Kasumi-1 (cell line): ENCODE results near the gene ADISSP.
"Not testable (repeated sequence)": the region's sequence is repeated elsewhere in the genome, so short reads cannot be mapped to it uniquely, and the experiment has no call there.

ENCODE experiments used
- DNase-seq, 2 experiments: peaks; one replicate each; lab custom pipeline; 2025; lab: John Stamatoyannopoulos, UW

The ADISSP gene

DNA sequence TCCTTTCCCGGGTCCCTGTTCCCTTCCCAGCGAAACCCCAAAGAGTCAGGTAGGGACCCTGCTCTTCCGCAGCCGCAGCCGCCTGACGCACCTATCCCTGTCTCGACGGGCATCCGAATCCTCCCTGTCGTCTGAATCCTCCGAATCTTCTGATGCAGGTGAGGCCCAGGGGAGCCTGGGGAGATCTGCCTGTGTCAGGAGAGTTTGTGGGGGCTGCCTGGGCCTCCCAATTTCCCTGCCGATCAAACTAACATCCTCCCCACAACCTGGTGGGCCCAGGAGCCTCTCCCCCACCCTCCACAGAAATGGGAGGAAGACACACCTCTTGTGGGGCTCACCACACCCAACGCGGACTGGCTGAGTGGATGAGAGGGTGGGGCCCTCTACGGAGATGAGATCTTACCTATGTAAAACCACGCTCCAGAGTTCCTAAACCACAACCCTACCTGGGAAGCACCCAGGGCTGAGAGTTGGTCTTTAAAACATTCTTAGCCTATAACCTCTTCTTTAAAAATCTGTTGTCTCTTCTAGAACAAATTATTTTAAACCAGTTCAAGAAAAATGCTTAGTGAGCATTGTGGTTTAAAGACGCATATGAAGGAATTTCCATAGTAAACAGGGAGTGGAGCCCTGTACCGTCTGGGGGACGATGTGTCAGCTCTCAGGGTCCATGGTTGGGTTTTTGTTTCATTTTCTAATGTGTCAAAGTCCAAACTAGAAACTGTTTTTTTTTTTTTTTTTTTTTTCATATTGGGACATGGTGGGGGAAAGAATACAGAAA lies 30.2 kb upstream of the ADISSP start:
- DNase-seq, result no peak

DNA sequence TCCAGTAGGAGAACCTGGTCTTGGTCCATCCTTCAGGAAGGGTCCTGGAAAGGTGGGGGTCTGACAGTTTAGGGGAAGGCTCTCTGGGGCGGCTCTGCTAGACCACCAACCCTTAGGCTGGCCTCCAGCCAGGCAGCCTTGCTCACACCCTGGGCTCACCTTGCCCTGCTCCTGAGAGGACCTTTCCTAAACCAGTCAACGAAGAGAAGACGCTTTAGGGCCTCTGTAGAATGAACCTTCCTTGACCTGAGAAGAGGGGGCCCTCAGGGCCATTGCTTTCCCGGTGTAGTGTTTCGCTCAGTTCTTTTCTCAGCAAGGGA lies 29.6 kb upstream of the ADISSP start:
- DNase-seq, result no peak

DNA sequence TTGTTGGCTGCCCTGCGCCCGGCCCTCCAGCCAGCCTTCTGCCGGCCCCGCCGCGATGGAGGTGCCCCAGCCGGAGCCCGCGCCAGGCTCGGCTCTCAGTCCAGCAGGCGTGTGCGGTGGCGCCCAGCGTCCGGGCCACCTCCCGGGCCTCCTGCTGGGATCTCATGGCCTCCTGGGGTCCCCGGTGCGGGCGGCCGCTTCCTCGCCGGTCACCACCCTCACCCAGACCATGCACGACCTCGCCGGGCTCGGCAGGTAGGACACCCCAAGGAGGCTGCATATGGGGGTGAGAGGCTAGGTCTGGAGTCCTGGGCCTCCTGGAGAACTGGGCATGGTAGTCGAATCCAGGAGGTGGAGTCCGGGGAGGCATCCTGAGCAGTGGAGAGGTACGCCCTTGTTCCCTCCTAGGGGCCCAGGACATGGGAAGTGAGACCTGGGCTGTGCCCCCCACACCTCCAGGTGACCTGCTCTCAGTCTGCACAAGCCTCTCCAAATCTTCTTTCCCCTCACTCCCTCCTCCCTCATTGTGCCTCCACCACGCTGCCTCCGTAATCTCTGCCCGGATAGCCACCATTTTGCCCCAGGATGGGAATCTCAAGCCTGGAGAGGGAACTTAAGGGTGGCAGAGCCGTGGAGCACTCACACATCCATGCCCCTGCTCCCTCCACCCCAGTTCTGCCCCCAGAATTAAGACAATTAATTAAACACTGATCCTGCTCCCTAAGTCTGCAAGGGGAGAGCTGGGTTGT lies 29.1 kb upstream of the ADISSP start:
- DNase-seq, result no peak

DNA sequence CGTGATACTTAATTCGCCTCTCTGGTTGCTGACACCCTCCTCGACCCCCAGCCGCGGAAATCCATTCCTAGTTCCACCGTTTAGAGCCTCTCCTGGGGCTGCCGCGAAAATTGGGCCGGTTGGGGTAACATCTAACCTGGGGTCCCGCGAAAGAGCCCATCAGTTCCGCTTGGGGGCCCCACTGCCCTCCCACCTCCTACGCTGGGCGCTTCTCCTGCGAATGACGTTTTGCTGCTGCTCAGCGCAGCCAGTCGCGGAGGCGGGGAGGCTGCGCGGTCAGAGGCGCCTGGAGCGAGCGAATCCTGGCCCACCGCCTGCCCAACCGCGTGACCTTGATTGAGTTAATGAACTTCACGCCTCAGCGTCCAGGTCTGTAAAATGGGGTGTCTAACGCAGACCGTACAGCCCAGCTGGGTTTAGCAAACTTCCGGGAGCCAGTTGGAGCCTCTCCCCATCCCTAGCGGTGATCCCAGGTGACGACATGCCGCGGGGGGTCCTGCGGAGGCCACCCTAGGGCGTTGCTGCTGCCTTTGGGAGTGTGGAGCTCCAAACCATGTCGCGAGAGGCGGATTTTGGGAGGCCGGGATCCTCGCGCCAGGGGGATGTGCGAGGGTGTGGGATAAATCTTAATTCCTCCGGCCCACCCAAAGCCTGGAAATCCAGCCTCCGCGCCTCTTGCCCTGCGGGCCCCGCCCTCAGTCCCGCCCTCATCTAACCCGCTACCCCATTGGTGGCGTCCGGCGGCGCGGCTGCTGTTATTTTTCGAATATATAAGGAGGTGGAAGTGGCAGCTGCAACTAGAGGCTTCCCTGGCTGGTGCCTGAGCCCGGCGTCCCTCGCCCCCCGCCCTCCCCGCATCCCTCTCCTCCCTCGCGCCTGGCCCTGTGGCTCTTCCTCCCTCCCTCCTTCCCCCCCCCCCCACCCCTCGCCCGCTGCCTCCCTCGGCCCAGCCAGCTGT lies 28.2 kb upstream of the ADISSP start, which contains the start of gene CDC25B:
Gene CDC25B, plus strand, starts transcription at position 800 of the 958 bp plus-strand sequence. CDS start 222 bp downstream, outside the sequence.
- DNase-seq, result peak; percentile 91 to 92

DNA sequence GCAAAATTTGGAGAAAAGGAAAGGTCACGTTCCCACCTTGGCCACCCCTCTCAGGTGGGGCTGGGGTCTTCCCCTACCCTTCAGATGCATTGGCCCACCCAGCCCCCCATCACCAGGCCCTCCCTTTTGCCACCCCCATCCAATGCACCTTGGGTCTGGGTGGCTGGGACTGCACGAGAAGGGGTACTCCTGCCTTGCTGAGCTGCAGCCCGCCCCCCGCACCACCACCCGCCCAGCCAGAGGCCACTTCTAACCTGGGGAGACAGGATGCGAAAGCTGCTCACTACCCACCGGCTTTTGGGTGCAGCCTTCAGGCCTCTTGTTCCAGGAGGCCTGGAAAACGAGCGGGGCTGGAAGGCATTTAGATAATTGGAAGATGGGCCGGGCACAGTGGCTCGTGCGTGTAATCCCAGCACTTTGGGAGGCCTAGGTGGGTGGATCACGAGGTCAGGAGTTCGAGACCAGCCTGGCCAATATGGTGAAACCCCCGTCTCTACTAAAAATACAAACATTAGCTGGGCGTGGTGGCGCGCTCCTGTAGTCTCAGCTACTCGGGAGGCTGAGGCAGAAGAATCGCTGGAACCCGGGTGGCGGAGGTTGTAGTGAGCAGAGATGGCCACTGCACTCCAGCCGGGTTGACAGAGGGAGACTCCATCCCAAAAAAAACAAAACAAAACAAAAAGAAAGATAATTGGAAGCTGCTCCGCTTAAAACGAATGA lies 27.3 kb upstream of the ADISSP start:
- DNase-seq, result no peak

- DNase-seq, result not testable (repeated sequence)
Observed at GRCh38 chr20:3794168-3794567, 26.6 kb upstream of the ADISSP start.

- DNase-seq, result not testable (repeated sequence)
Observed at GRCh38 chr20:3789201-3789600, 21.6 kb upstream of the ADISSP start.

GRCh38 chr20:3788685-3789155 lies 21.2 kb upstream of the ADISSP start:
- DNase-seq, result no peak

GRCh38 chr20:3787324-3788014 lies 19.9 kb upstream of the ADISSP start:
- no peak for DNase-seq

- DNase-seq, result peak; percentile 70 to 72
Observed at GRCh38 chr20:3786665-3787323, 19.2 kb upstream of the ADISSP start, which contains the start of gene CENPB. Gene CENPB, minus strand, starts transcription at chr20:3786740. Its CDS starts 257 bp downstream, at chr20:3786483.

DNA sequence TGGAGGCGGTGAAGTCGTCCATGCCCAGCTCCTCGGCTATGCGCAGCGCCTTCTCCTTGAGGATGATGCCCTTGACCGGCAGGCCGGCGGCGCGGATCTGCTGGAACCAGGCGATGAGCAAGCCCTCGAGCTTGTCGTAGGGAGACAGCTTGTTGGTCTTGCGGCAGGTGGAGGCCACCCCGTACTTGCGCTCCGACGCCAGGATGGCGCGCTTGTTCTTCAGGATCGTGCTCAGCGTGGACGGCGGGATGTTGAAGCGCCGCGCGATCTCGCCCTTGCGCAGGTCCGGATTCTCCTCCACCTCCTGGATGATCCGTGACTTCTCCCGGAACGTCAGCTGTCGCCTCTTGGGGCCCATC lies 18.6 kb upstream of the ADISSP start:
- peak; percentile 21 to 42 for DNase-seq

- no peak for DNase-seq
Observed at GRCh38 chr20:3785240-3786125, 17.9 kb upstream of the ADISSP start.

- DNase-seq, result no peak
Observed at GRCh38 chr20:3784863-3785239, 17.3 kb upstream of the ADISSP start.

DNA sequence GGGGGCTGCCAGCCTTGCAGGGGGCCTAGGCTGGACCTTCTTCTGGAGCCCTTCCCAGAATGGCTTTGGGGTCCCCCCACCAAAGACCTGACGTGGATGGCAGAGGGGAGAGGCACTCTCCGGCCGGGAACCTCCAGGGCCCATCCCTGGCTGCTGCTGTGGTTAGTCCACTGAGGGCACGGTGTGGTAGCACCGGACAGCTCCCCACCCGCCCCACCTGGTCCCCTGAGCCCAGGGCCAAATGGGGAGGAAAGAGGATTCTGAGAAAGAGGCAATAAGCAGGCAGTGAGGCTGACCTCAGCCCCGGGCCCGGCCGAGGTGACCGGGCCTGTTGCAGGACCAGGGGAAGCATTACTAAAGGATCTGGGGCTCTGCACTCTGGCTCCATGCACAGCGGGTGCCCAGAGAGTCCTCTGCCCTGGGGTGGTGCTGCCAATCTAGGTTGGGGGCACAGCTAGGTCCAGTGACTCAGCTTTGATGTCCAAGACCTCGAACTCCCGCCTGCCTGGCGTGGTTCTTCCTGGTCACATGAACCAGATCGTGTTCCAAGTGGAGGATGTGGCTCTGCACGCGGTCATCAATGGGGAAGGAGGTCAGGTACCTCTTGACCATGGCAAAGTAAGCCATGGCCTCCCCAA lies 16.8 kb upstream of the ADISSP start:
- DNase-seq, result no peak

DNA sequence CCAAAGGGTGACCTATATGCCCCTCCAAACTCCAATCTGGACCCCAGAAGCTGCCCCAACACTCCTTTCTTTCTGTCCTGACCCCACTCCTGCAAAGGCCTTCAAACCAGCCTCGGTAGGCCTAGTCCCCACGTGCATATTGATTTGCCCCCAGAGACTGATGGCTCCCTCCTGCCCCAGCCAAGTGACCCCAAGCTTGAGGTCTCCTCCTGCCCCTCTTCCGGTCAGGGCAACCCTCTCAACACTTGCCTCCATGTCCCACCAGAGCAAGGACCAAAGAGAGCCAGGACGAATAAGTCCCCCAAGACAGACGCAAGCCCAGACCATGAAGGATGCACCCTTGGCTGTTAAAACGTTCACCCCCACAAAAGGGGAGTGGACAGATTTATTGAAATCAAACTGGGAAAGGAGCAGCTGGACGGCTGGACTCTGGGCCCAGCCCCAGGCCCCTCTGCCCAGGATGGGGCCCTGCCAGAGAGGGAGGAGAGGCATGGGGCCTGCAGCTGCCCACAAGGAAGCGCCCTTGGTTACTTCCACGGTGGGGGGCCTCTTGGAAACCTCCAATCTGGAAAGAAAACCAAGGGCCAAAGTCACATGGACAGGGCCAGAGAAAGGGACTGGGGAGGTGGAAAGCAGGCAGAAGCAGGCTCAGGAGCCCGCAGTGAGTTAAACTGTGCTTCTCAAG lies 16.1 kb upstream of the ADISSP start:
- DNase-seq, result no peak

DNA sequence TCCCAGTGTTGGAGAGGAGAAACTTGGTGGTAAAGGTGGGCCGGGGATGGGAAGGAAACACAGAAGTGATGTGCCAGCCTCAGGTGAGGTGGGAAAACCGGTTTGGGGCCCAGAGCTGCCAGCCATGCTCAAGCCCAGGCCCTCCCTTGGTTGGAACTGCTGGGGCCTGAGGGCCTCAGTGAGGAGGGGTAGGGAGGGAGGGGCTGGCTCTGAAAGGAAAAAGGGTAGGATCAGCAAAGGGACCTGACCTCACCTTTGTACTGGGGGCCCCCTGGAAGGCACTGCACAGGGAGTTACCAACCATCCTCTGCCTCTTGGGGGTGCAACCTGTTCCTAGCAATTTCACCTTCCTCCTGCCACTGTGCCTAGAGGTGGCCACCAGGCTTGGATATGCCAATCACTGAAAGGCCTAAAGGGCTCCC lies 15.5 kb upstream of the ADISSP start:
- DNase-seq, result no peak

DNA sequence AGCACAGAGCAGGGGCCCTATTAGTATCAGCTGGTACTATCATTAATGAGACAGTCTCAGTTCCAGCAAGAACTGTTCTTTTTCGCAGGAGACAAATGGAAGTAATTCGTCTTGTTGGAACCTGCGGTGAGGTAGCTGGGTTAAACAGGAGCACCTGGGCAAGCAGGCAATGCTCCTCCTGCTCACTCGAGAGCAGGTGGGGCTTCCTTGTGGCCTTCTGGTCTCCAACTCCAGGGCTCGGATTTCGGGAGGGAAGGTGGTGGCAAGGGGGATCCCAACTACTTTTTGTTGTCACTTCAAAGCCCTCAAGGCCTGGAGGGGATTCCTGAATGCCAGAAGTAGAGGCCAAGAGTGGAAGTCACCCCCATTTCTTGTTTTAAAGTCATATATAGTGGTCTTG lies 15.0 kb upstream of the ADISSP start:
- DNase-seq, result no peak
